ENCODE data around the gene GRB14. TPM values are rescaled to one million over a fixed set of nuclear protein-coding genes. Genes with fewer than 3 reads are reported as not detected.

Gene GRB14
- total and polyA plus RNA-seq, 10 of the 15 experiments (the other 5 are each of a cell fraction or from before 2014, with no cell fraction given): not detected

GRCh38 chr2:164474873-164475272 lies 146.4 kb downstream of the GRB14 start (continued):
- TF ChIP-seq BCLAF1 (IDR thresholded peaks at IDR 0.05): no peak
- TF ChIP-seq STAT1 (conservative IDR thresholded peaks at IDR 0.05): no peak
- no peak for TF ChIP-seq RUNX3 (IDR thresholded peaks at IDR 0.05; ENCODE audit: low read length)
- no peak for TF ChIP-seq BACH1 (IDR thresholded peaks at IDR 0.05; ENCODE audit: borderline replicate concordance)
- no peak for TF ChIP-seq ZBTB40 (IDR thresholded peaks at IDR 0.05; ENCODE audit: borderline replicate concordance)

GRCh38 chr2:164473021-164473420 lies 148.3 kb downstream of the GRB14 start:
- H3K4me2 ChIP-seq (ENCODE audit: control insufficient read depth, insufficient read depth): no peak overlapping the region
- in situ Hi-C loops (cut with MboI): no loop called here
- H3K27ac ChIP-seq (ENCODE audit: control insufficient read depth, insufficient read depth): no peak overlapping the region
- H3K79me2 ChIP-seq (ENCODE audit: control insufficient read depth, insufficient read depth, low read length): no peaks in the 10 kb centered on the region
- ChIA-PET SMC1A (ENCODE audit: uncharacterized antibody, unreplicated experiment) (no interaction called here), POLR2A (no interaction called here), CTCF (no interaction called here), RAD21 (ENCODE audit: unreplicated experiment) (no interaction called here)
- no peaks in the 10 kb centered on the region for H3K27me3 ChIP-seq (replicated peaks in 1 of 2; ENCODE audit: control insufficient read depth in 2 of 2, insufficient read depth in 2 of 2, low read length in 1 of 2)
- H4K20me1 ChIP-seq (ENCODE audit: control insufficient read depth, insufficient read depth): no peaks in the 10 kb centered on the region
- BruUV-seq (replicated peaks): no TSS peak
- H3K4me3 ChIP-seq: no peak overlapping the region
- WGBS (ENCODE audit: insufficient coverage, insufficient replicate concordance, low lambda C conversion rate, missing lambda C conversion rate): 0% methylated on average over 1 of the region's 1 CpG
- H3K9ac ChIP-seq (ENCODE audit: control insufficient read depth, insufficient read depth, low read length): no peak overlapping the region
- no peaks in the 10 kb centered on the region for H3K9me3 ChIP-seq (replicated peaks; ENCODE audit: control insufficient read depth, insufficient read depth, low read length)
- DNase-seq (ENCODE audit: low read depth, low spot score) (no peak), FAIRE-seq (no peak), ATAC-seq (no peak)
- intact Hi-C loops (cut with micrococcal nuclease; ENCODE audit: unreplicated experiment): no loop called here
- no peak overlapping the region for H2AFZ ChIP-seq (ENCODE audit: control insufficient read depth, low read depth, low read length)
- no peaks in the 10 kb centered on the region for H3K36me3 ChIP-seq (ENCODE audit: control insufficient read depth in 2 of 2, insufficient read depth in 2 of 2, low read length in 1 of 2)
- no peaks in the 10 kb centered on the region for H3K4me1 ChIP-seq (ENCODE audit: control insufficient read depth, insufficient read depth, low read length)
- TF ChIP-seq KAT2A (conservative IDR thresholded peaks at IDR 0.05; ENCODE audit: control insufficient read depth, low read depth, low read length) (no peak), USF2 (IDR thresholded peaks at IDR 0.05; ENCODE audit: borderline replicate concordance, low read depth, low read length) (no peak), WRNIP1 (IDR thresholded peaks at IDR 0.05; ENCODE audit: borderline replicate concordance, low read depth, low read length) (no peak), ZNF592 (IDR thresholded peaks at IDR 0.05) (no peak), NBN (IDR thresholded peaks at IDR 0.05) (no peak), MAX (IDR thresholded peaks at IDR 0.05; ENCODE audit: low read depth, low read length) (no peak)

Measured in GM12878 (cell line).